RWPE2 (cell line): ENCODE data around the gene SRXN1.

Source experiments
- ATAC-seq: fragments of 200-7000 bp; cut with Tn5 transposase; 3 replicates; pipeline ENCODE4 v1.9.1; 2021; ENCODE audit warnings: low read depth
- DNase-seq: peaks from one replicate; pipeline ENCODE4 v3.0.0-alpha.2; 2020; ENCODE audit warnings: low spot score
- H3K27ac ChIP-seq: fragments of 450-650 bp; 2 replicates; pipeline ENCODE4 v1.5.1; 2017; ENCODE audit warnings: mild to moderate bottlenecking; ENCODE audit not compliant: poor library complexity, severe bottlenecking
- H3K27me3 ChIP-seq: fragments of 250-450 bp; sonication (Bioruptor Pico); 2 replicates; pipeline ENCODE4 v1.5.1; 2021; ENCODE audit warnings: mild to moderate bottlenecking, moderate library complexity; ENCODE audit not compliant: insufficient read depth, poor library complexity, severe bottlenecking
- H3K36me3 ChIP-seq: fragments of 250-450 bp; sonication (Bioruptor Pico); 2 replicates; pipeline ENCODE4 v1.5.1; 2020; ENCODE audit warnings: low read depth, mild to moderate bottlenecking, moderate library complexity
- H3K4me1 ChIP-seq: fragments of 250-450 bp; sonication (Bioruptor Pico); 2 replicates; pipeline ENCODE4 v1.5.1; 2021; ENCODE audit warnings: mild to moderate bottlenecking, moderate library complexity; ENCODE audit not compliant: insufficient read depth, poor library complexity, severe bottlenecking
- H3K4me3 ChIP-seq: fragments of 250-450 bp; sonication (Bioruptor Pico); 2 replicates; pipeline ENCODE4 v1.5.1; 2021; ENCODE audit warnings: mild to moderate bottlenecking, moderate library complexity; ENCODE audit not compliant: severe bottlenecking
- H3K9me3 ChIP-seq: fragments of 250-450 bp; sonication (Bioruptor Pico); 2 replicates; pipeline ENCODE4 v1.5.1; 2021; ENCODE audit warnings: mild to moderate bottlenecking, moderate library complexity; ENCODE audit not compliant: severe bottlenecking
- TF ChIP-seq, protein P1 (sequence below): fragments of 450-650 bp; IDR thresholded peaks from one replicate; pipeline ENCODE4 v1.5.1; 2017; ENCODE audit warnings: mild to moderate bottlenecking, moderate library complexity; ENCODE audit not compliant: poor library complexity, severe bottlenecking

Gene SRXN1

DNA sequence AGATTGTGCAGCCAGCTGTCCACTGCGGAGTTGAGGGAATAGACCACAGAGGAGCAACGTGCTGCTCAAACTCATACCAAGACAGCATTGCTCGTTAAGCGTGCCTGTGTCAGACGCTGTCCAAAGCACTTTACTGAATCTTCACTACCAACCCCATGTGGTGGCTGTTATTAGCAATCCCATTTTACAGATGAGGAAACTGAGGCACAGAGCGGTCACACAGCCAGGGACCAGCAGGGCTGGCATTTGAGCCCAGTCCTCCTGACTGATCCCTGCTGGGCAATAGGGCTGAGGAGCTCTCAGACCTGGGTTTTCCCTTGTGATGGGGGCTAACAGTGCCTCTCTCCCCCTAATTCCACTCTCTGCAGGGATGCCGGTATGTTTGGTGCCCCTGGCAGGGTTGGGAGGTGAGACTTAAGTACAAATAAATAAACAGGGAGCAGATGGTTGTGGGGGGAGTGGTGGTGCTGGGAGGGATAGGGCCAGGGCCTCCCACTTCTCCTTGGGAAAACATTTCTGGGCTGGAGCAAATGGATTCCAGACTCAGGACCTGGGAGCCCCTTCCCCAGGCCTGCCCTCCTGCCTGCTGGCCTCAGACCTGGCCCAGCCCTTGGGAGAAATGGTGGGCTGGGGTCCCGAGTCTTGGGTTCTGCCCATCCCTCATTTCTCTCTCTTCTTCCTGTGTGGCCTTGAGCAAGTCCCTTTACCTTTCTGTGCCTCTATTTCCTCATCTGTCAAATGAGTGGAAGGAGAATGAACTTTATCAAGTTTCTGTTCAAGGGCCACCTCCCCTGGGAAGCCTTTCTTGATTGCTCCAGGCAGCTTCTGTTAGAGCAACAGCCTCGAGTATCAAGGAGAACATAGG lies 17.7 kb downstream of the SRXN1 start:
- TF ChIP-seq, protein P1, sequence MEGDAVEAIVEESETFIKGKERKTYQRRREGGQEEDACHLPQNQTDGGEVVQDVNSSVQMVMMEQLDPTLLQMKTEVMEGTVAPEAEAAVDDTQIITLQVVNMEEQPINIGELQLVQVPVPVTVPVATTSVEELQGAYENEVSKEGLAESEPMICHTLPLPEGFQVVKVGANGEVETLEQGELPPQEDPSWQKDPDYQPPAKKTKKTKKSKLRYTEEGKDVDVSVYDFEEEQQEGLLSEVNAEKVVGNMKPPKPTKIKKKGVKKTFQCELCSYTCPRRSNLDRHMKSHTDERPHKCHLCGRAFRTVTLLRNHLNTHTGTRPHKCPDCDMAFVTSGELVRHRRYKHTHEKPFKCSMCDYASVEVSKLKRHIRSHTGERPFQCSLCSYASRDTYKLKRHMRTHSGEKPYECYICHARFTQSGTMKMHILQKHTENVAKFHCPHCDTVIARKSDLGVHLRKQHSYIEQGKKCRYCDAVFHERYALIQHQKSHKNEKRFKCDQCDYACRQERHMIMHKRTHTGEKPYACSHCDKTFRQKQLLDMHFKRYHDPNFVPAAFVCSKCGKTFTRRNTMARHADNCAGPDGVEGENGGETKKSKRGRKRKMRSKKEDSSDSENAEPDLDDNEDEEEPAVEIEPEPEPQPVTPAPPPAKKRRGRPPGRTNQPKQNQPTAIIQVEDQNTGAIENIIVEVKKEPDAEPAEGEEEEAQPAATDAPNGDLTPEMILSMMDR, result no peak
- H3K27me3 ChIP-seq, result peaks cover 3% of the 10 kb centered on the region
- no peak for DNase-seq

DNA sequence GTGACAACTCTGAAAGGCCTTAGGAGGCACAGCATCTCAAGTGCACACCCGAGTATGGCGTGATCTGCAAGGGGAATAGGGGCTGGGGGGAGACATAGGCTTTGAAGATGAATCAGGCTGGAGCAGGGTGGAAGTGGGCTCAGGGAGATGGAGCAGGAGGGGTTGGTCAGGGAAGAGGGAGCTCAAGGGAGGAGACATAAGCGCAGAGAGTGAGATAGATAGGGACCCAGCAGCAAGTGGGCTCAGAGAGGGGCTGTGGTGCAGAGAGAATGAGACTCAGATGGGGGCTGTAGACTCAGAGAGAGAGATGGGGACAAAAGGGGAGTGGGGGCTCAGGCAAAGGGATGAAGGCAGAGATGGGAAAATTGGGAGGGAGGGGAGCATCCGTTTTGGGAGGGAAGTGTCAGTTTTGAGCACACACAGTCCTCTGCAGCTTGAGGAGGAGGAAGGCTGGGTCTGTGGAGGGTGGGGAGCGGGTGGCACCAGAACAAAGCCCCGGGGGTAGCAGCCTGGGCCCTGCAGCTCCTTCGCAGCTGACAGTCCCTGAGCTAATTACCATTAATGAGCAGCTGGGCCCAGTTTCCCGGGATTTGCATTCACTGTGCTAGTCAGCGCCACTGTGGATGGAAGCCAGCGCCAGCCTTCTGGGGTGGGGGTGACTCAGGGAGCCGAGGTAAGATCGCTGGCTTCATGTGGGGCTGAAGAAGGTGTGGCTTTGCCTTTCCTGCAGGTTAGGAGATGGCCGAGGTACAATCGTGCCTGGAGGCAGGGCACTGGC lies 18.7 kb downstream of the SRXN1 start:
- ATAC-seq (no peak), DNase-seq (no peak)
- no peak overlapping the region for H3K4me3 ChIP-seq
- no peaks in the 10 kb centered on the region for H3K9me3 ChIP-seq
- H3K36me3 ChIP-seq, result no peaks in the 10 kb centered on the region
- no peak overlapping the region for H3K27ac ChIP-seq
- peaks cover 3% of the 10 kb centered on the region for H3K27me3 ChIP-seq
- TF ChIP-seq, protein P1, result no peak
- no peaks in the 10 kb centered on the region for H3K4me1 ChIP-seq

More for the DNA sequence above, 17.7 kb downstream of the SRXN1 start:
- no peak overlapping the region for H3K27ac ChIP-seq
- H3K9me3 ChIP-seq, result no peaks in the 10 kb centered on the region
- no peak overlapping the region for H3K4me3 ChIP-seq
- no peaks in the 10 kb centered on the region for H3K36me3 ChIP-seq
- no peak for ATAC-seq
- no peaks in the 10 kb centered on the region for H3K4me1 ChIP-seq

DNA sequence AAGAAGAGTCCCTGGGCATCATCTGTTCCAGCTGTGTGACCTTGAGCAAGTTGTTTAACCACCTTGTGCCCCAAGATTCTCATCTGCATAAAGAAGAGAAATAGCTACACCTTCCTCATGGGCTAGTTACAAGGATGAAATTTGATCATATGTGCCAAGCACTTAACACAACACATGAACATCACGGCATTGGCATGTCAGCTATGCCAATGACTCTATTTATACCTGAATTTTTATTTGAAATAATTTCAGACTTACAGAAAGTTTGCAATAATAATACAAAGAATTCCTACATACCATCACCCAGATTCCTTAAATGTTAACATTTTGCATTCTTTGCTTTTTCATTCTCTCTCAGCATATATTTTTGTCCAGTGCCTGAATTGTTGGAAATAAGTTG lies 21.9 kb downstream of the SRXN1 start:
- 0 out of 3 replicates have a peak, but pooled peaks have one; percentile 44 for ATAC-seq

DNA sequence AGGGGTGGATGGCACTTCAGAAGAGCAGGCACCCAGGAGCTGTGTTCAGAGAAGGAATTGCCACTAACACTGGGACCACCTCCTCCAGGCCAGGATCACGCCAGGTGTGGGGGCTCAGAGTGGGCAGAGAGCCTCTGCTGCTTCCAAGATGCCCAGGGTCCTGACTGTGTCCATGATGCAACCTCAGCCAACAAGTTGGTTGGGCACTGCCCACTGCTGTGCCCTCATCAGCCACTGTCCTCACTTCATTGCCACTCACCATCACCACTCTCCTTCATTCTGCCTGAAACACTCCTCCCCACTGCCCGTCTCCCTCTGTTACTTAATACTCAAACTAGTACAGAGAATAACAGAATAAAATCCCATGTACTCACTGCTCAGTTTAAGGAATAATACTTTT lies 26.4 kb downstream of the SRXN1 start:
- ATAC-seq (no peak), DNase-seq (no peak)
- TF ChIP-seq, protein P1, result no peak
- H3K27me3 ChIP-seq, result peaks cover 3% of the 10 kb centered on the region
- H3K4me3 ChIP-seq, result no peak overlapping the region
- H3K9me3 ChIP-seq, result no peaks in the 10 kb centered on the region
- no peaks in the 10 kb centered on the region for H3K4me1 ChIP-seq
- no peak overlapping the region for H3K27ac ChIP-seq
- no peaks in the 10 kb centered on the region for H3K36me3 ChIP-seq

More for the DNA sequence above, 21.9 kb downstream of the SRXN1 start:
- Histone ChIP-seq H3K36me3 (no peaks in the 10 kb centered on the region), H3K27me3 (peaks cover 3% of the 10 kb centered on the region), H3K9me3 (no peaks in the 10 kb centered on the region), H3K27ac (no peak overlapping the region), H3K4me1 (no peaks in the 10 kb centered on the region), H3K4me3 (no peak overlapping the region)
- TF ChIP-seq, protein P1, result no peak
- DNase-seq, result no peak
